Activated CD4-positive, alpha-beta T cell treated with anti-CD3 and anti-CD28 coated beads, Interleukin-2, amount 50 U/mL, for 16 hours (primary cell): Measurements from ENCODE around the gene UTP18.
A peak's percentile ranks its signal among the peaks of the same experiment; 100 is the strongest.
"Not testable (repeated sequence)": the region's sequence is repeated elsewhere in the genome, so short reads cannot be mapped to it uniquely, and the experiment has no call there.

Experiments
- DNase-seq: peaks from one replicate; pipeline ENCODE4 v3.0.0-alpha.2; 2020

UTP18 gene

DNA sequence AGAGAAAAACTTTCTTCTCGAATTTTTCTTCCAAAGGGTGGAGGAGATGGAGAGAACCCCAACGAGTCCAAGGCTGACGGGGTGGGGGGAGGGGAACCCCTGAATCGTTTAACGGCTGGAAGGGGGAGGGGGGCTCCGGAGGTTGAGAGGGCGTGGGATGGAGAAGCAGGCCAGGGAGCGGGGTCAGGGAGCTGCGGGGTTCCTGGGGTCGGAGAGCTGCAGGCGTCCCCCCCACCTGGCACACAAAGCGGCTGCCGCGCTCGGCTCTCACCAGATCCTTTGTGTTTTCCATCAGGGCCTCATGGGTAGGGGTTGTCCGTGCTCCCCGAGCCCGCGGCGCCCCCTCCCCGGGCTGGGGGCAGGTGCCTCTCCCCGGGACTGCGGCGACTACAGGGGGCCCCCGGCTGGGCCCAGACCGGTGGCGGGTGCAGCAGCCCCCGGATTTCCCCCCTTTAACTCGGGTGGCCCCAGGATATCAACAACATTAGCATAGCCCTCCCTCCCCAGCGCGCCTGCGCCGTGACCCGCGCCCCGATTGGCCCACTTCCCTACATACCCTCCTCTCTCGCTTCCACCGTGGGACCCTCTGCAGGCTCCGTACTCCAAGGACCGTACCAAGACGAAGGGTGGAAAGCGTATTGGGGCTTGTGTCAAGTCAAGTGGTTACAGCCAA is 646 bp upstream of the UTP18 start, which contains the start of gene MBTD1:
Gene MBTD1 (minus strand): TSS at position 486 of the 673 bp plus-strand sequence. CDS start 34,888 bp downstream, outside the sequence.
- peak; percentile 96 for DNase-seq

DNA sequence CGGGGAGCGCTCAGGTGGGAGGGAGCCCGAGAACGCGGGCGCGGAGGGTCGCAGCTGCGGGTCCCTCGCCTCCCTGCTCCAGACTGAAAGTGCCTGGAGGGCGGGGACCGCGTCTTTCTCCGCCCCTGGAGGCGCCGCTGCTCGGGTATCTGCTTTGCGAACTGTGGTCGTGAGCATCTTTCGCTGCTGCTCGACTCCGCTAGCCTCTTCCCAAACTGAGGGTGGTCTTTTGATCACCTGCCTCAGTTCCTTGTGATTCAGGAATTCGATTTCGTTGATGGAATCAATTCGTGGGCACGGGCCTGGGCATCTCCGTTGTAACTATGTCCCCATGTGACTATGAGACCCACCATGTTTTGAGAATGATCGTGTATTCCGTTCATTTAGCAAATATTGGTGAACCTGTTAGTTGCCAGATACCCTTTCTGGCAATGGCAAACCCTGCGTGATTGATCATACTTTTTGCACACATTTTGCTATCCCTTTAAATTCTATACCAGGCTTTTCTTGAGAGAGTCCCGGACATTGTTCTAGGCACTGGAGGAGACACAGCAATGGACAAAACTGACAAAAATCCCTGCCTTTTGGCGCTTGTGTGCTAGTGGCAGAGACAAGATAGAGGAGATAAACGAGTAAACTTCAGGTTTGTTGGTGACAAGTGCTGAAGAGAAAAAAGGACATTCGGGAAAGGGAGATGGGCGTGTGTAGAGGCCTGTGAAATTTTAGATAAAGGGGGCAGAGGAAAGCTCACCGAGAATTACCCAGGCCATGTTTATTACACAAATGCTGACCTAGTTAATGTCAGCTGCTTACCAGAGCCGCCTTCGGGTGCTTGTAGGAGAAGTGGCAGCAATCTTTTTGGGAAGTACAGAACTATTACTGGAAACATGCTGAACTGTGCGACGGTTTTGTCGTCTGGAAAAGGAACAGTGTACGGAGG is 948 bp downstream of the UTP18 start:
- DNase-seq = no peak

- DNase-seq = peak; percentile 28
Observed at GRCh38 chr17:51263006-51263405, 2.7 kb downstream of the UTP18 start.

DNA sequence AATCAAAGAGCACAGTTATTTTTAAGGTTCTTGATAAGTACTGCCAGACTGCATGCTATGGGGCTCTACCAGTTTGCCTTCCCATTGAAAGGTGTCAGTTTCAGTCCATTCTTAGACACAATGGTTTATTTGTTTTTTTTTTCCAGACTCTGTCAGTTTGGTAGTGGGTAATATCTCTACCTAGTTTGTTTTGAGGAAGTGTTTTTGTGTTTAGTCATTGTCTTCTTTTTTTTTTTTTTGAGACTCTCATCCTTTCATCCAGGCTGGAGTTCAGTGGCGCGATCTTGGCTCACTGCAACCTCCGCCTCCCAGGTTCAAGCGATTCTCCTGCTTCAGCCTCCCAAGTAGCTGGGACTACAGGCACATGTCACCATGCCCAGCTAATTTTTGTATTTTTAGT is 4.1 kb downstream of the UTP18 start:
- not testable (repeated sequence) for DNase-seq

DNA sequence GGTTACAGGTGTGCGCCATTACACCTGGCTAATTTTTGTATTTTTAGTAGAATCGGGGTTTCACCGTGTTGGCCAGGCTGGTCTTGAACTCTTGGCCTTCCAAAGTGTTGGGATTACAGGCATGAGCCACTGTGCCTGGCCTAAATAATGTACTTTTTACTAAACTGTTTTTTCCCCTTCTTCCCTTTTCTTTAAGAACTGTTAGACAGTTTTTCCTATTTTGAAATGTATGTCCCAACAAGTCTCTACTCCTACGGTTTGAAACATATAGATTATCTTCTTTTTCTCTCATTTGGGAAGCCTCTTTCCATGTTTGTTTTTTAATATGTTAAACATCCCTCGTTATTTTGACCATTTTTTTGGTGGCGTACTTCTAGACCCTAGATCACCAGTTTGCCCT is 9.6 kb downstream of the UTP18 start:
- DNase-seq = no peak

- no peak for DNase-seq
Observed at GRCh38 chr17:51270636-51271035, 10.3 kb downstream of the UTP18 start.

- DNase-seq = no peak
Observed at GRCh38 chr17:51272812-51273211, 12.5 kb downstream of the UTP18 start.

GRCh38 chr17:51275381-51275780 is 15.0 kb downstream of the UTP18 start:
- peak; percentile 34 for DNase-seq

DNA sequence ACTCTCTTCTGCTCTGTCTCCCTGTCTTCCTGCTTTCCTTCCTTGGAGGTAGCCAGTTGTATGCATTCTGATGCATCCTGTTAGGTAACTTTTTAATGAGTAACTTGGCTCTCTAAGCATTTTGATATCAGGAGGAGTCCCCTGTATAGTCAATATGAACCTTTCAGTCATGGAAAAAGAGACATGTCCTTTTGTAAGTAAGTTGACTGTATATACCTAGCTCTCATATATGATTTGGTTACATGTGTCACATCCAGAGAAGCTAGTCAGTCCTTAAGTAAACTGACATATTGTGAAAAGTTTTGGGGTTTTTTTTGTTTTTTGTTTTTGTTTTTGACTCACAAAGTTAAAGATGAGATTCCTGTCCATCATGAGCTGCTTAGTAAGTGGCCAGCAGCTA is 18.8 kb downstream of the UTP18 start:
- peak; percentile 20 for DNase-seq

- DNase-seq = no peak
Observed at GRCh38 chr17:51287412-51287811, 27.1 kb downstream of the UTP18 start.

DNA sequence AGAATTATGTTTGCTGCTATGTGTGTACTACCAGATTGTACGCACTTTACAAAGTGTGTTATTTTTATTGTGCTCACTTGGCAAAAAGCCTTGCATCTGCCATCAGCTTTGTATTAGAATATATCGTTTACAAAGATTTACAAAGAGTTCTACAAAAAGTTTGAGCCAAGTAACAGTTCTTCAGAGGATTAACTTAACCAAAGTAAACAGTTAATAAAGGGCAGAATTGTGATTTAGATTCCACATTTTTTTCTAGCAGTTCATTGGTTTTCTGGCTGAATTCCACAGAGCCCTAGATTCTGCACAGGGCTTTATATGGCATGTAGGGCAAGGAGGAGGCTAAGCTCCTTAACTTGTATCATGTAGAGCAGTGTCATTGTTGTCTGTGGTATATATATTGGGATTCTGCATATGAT is 29.4 kb downstream of the UTP18 start:
- no peak for DNase-seq

DNA sequence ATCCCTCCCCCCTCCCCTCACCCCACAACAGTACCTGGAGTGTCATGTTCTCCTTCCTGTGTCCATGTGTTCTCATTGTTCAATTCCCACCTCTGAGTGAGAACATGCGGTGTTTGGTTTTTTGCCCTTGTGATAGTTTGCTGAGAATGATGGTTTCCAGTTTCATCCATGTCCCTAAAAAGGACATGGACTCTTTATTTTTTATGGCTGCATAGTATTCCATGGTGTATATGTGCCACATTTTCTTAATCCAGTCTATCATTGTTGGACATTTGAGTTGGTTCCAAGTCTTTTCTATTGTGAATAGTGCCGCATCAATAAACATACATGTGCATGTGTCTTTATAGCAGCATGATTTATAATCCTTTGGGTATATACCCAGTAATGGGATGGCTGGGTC is 34.0 kb downstream of the UTP18 start:
- DNase-seq = not testable (repeated sequence)

- peak; percentile 8 for DNase-seq
Observed at GRCh38 chr17:51298508-51299371, 38.4 kb downstream of the UTP18 start.

- no peak for DNase-seq
Observed at GRCh38 chr17:51299859-51300258, 39.5 kb downstream of the UTP18 start.

DNA sequence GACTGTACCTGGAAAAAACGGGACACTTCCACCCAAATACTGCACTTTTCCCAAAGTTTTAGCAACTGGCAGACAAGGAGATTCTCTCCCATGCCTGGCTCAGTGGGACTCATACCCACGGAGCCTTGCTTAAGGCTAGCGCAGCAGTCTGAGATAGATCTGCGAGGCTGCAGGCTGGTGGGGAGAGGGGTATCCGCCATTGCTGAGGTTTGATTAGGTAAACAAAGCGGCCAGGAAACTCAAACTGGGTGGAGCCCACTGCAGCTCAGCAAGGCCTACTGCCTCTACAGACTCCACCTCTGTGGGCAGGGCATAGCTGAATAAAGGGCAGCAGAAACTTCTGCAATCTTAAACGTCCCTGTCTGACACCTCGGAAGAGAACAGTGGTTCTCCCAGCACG is 44.8 kb downstream of the UTP18 start:
- DNase-seq = no peak

- not testable (repeated sequence) for DNase-seq
Observed at GRCh38 chr17:51312003-51312402, 51.7 kb downstream of the UTP18 start.

GRCh38 chr17:51319186-51319585 is 58.8 kb downstream of the UTP18 start:
- no peak for DNase-seq

GRCh38 chr17:51322390-51323029 is 62.2 kb downstream of the UTP18 start:
- DNase-seq = peak; percentile 28

- no peak for DNase-seq
Observed at GRCh38 chr17:51325471-51325870, 65.1 kb downstream of the UTP18 start.

- not testable (repeated sequence) for DNase-seq
Observed at GRCh38 chr17:51330861-51331503, 70.6 kb downstream of the UTP18 start.

- no peak for DNase-seq
Observed at GRCh38 chr17:51335006-51335590, 74.8 kb downstream of the UTP18 start.
